Activated CD4-positive, alpha-beta T cell treated with anti-CD3 and anti-CD28 coated beads for 36 hours (primary cell): ENCODE data around the gene RAMP3. TPM values are rescaled to one million over a fixed set of nuclear protein-coding genes. Genes with fewer than 3 reads are reported as not detected.

ENCODE experiments used
- ATAC-seq: fragments of 200-7000 bp; cut with Tn5 transposase; one replicate; pipeline ENCODE4 v1.10.0; 2021; ENCODE audit warnings: mild to moderate bottlenecking, moderate library complexity
- CTCF ChIA-PET: fragments of 350-600 bp; sonication (Branson Sonifier 250); formaldehyde crosslinking; loops from one replicate; lab custom pipeline; 2021; ENCODE audit warnings: antibody characterized with exemption; lab: Charles Lee
- POLR2A ChIA-PET: fragments of 350-600 bp; sonication (Branson Sonifier 250); formaldehyde crosslinking; loops from one replicate; lab custom pipeline; 2021; ENCODE audit warnings: antibody characterized with exemption, inconsistent platforms; lab: Charles Lee
- DNase-seq: peaks from one replicate; pipeline ENCODE4 v3.0.0-alpha.2; 2020
- H3K27ac Mint-ChIP-seq: one replicate; pipeline ENCODE4 v1.8.0; 2021; ENCODE audit warnings: mixed read lengths
- H3K27me3 Mint-ChIP-seq: one replicate; pipeline ENCODE4 v1.8.0; 2021; ENCODE audit warnings: mixed read lengths
- H3K36me3 Mint-ChIP-seq: one replicate; pipeline ENCODE4 v1.8.0; 2021; ENCODE audit warnings: low read depth, mixed read lengths
- H3K4me1 Mint-ChIP-seq: one replicate; pipeline ENCODE4 v1.8.0; 2021; ENCODE audit warnings: mixed read lengths
- H3K4me3 Mint-ChIP-seq: one replicate; pipeline ENCODE4 v1.8.0; 2021; ENCODE audit warnings: mild to moderate bottlenecking, moderate library complexity, mixed read lengths
- H3K9me3 Mint-ChIP-seq: one replicate; pipeline ENCODE4 v1.8.0; 2021; ENCODE audit warnings: low read depth, mixed read lengths
- intact Hi-C, 2 experiments: fragments of 100-400 bp; cut with DNase I in 1 of 2; cut with micrococcal nuclease in 1 of 2; formaldehyde crosslinking; loops; one replicate each; pipeline versions ENCODE4 v1.14.2 to v1.15.1; 2022 to 2024; cut with DNase I, micrococcal nuclease
- total RNA-seq, 2 experiments: library from RNA; stranded (reverse); gene quantifications; one replicate each; pipeline ENCODE4 v1.2.3, GENCODE V29; 2021

The RAMP3 gene
- total RNA-seq, 2 experiments from 2014 or later = not detected

GRCh38 chr7:45132708-45133320 lies 24.8 kb upstream of the RAMP3 start:
- DNase-seq (no peak), ATAC-seq (no peak)
- Mint-ChIP-seq H3K4me1 (peaks cover 8% of the 10 kb centered on the region), H3K27me3 (no peaks in the 10 kb centered on the region), H3K9me3 (no peaks in the 10 kb centered on the region), H3K27ac (peak overlapping the region; percentile 60), H3K4me3 (no peak overlapping the region), H3K36me3 (no peaks in the 10 kb centered on the region)
- intact Hi-C loops = no loop called here
- CTCF ChIA-PET = interaction anchor here (0.6 to 6.4 kb wide), 3 partner anchors 60 to 585 kb away, joined by 3 to 115 read pairs (median 3); no protein-coding TSS in a partner anchor
- POLR2A ChIA-PET = no interaction called here

GRCh38 chr7:45133352-45133751 lies 24.2 kb upstream of the RAMP3 start:
- Mint-ChIP-seq H3K9me3 (no peaks in the 10 kb centered on the region), H3K36me3 (no peaks in the 10 kb centered on the region), H3K4me3 (no peak overlapping the region), H3K27ac (peak overlapping the region; percentile 10), H3K4me1 (peaks cover 8% of the 10 kb centered on the region), H3K27me3 (no peaks in the 10 kb centered on the region)
- intact Hi-C loops = no loop called here
- no peak for DNase-seq
- CTCF ChIA-PET = interaction anchor here (0.9 to 6.4 kb wide), 5 partner anchors 20 to 203 kb away, joined by 3 to 115 read pairs (median 3); partner anchors contain the start of gene TBRG4
- POLR2A ChIA-PET = no interaction called here
- ATAC-seq = no peak

GRCh38 chr7:45133877-45134276 lies 23.7 kb upstream of the RAMP3 start:
- H3K4me1 Mint-ChIP-seq = peaks cover 8% of the 10 kb centered on the region
- H3K27ac Mint-ChIP-seq = peak overlapping the region; percentile 10
- H3K9me3 Mint-ChIP-seq = no peaks in the 10 kb centered on the region
- intact Hi-C loops = loop anchor here in 1 of 2 experiments (2.0 kb wide), 1 partner anchor 545 kb away; no protein-coding TSS in a partner anchor
- no peak overlapping the region for H3K4me3 Mint-ChIP-seq
- POLR2A ChIA-PET = no interaction called here
- CTCF ChIA-PET = interaction anchor here (0.5 to 6.4 kb wide), 6 partner anchors 21 to 203 kb away, joined by 3 to 115 read pairs (median 3); partner anchors contain the start of gene TBRG4
- H3K36me3 Mint-ChIP-seq = no peaks in the 10 kb centered on the region
- no peaks in the 10 kb centered on the region for H3K27me3 Mint-ChIP-seq
- no peak for ATAC-seq
- no peak for DNase-seq

GRCh38 chr7:45136106-45137060 lies 21.2 kb upstream of the RAMP3 start:
- Mint-ChIP-seq H3K27ac (no peak overlapping the region), H3K4me3 (no peak overlapping the region), H3K36me3 (no peaks in the 10 kb centered on the region), H3K9me3 (no peaks in the 10 kb centered on the region), H3K4me1 (peaks cover 11% of the 10 kb centered on the region), H3K27me3 (no peaks in the 10 kb centered on the region)
- ChIA-PET CTCF (interaction anchor here (0.6 to 6.4 kb wide), 56 partner anchors 11 to 645 kb away, joined by 3 to 115 read pairs (median 4); partner anchors contain the start of genes CCM2, DDX56, H2AZ2 and MYO1G), POLR2A (interaction anchor here (0.9 to 1.7 kb wide), 4 partner anchors 26 to 163 kb away, joined by 3 to 20 read pairs (median 4); no protein-coding TSS in a partner anchor)
- DNase-seq (peak; percentile 82), ATAC-seq (peak; percentile 91)
- intact Hi-C loops = loop anchor here (1.0 to 5.0 kb wide), 8 partner anchors 25 to 548 kb away; partner anchors contain the start of genes H2AZ2 (in 1 of the 2), PPIA (in 1 of the 2) and TBRG4 (in 1 of the 2)

GRCh38 chr7:45138433-45139267 lies 18.9 kb upstream of the RAMP3 start:
- H3K27me3 Mint-ChIP-seq = no peaks in the 10 kb centered on the region
- ChIA-PET CTCF (interaction anchor here (0.7 to 6.4 kb wide), 3 partner anchors 166 to 281 kb away, joined by 4 to 115 read pairs (median 7); no protein-coding TSS in a partner anchor), POLR2A (no interaction called here)
- intact Hi-C loops = loop anchor here (2.0 to 5.0 kb wide), 5 partner anchors 156 to 341 kb away; partner anchors contain the start of gene PPIA (in 1 of the 2)
- DNase-seq (no peak), ATAC-seq (no peak)
- no peak overlapping the region for H3K4me3 Mint-ChIP-seq
- H3K27ac Mint-ChIP-seq = no peak overlapping the region
- H3K9me3 Mint-ChIP-seq = no peaks in the 10 kb centered on the region
- no peaks in the 10 kb centered on the region for H3K36me3 Mint-ChIP-seq
- H3K4me1 Mint-ChIP-seq = peaks cover 11% of the 10 kb centered on the region

- Mint-ChIP-seq H3K27ac (no peak overlapping the region), H3K4me3 (peak overlapping the region; percentile 16), H3K4me1 (peaks cover 8% of the 10 kb centered on the region), H3K36me3 (no peaks in the 10 kb centered on the region), H3K27me3 (peaks cover 6% of the 10 kb centered on the region), H3K9me3 (no peaks in the 10 kb centered on the region)
- POLR2A ChIA-PET = no interaction called here
- CTCF ChIA-PET = no interaction called here
- ATAC-seq (peak; percentile 43), DNase-seq (no peak)
- intact Hi-C loops = no loop called here
Measured at GRCh38 chr7:45140827-45141226, 16.8 kb upstream of the RAMP3 start.

- CTCF ChIA-PET = no interaction called here
- H3K27me3 Mint-ChIP-seq = peaks cover 9% of the 10 kb centered on the region
- no peak overlapping the region for H3K4me3 Mint-ChIP-seq
- ATAC-seq (no peak), DNase-seq (no peak)
- POLR2A ChIA-PET = no interaction called here
- no peaks in the 10 kb centered on the region for H3K36me3 Mint-ChIP-seq
- peaks cover 2% of the 10 kb centered on the region for H3K4me1 Mint-ChIP-seq
- no peaks in the 10 kb centered on the region for H3K9me3 Mint-ChIP-seq
- H3K27ac Mint-ChIP-seq = no peak overlapping the region
- intact Hi-C loops = no loop called here
Measured at GRCh38 chr7:45143616-45144015, 14.0 kb upstream of the RAMP3 start.

- peaks cover under 1% of the 10 kb centered on the region for H3K4me1 Mint-ChIP-seq
- no peak overlapping the region for H3K27ac Mint-ChIP-seq
- CTCF ChIA-PET = no interaction called here
- POLR2A ChIA-PET = no interaction called here
- H3K27me3 Mint-ChIP-seq = peaks cover 9% of the 10 kb centered on the region
- intact Hi-C loops = no loop called here
- H3K36me3 Mint-ChIP-seq = no peaks in the 10 kb centered on the region
- ATAC-seq (no peak), DNase-seq (no peak)
- no peak overlapping the region for H3K4me3 Mint-ChIP-seq
- H3K9me3 Mint-ChIP-seq = no peaks in the 10 kb centered on the region
Measured at GRCh38 chr7:45145881-45146280, 11.7 kb upstream of the RAMP3 start.

- CTCF ChIA-PET = no interaction called here
- no peaks in the 10 kb centered on the region for H3K9me3 Mint-ChIP-seq
Measured at GRCh38 chr7:45146531-45147379, 10.8 kb upstream of the RAMP3 start.

More at GRCh38 chr7:45146531-45147379, 10.8 kb upstream of the RAMP3 start:
- Mint-ChIP-seq H3K36me3 (no peaks in the 10 kb centered on the region), H3K4me3 (no peak overlapping the region), H3K27me3 (peaks cover 9% of the 10 kb centered on the region), H3K27ac (no peak overlapping the region), H3K4me1 (no peaks in the 10 kb centered on the region)
- ATAC-seq (no peak), DNase-seq (no peak)
- intact Hi-C loops = no loop called here
- POLR2A ChIA-PET = no interaction called here
